HG03460 (cell line): ENCODE data around the gene IRF2BP1.
"Not testable (repeated sequence)": the region's sequence is repeated elsewhere in the genome, so short reads cannot be mapped to it uniquely, and the experiment has no call there.

Experiments used
- ATAC-seq: cut with Tn5 transposase; IDR thresholded peaks from one replicate; pipeline ENCODE4 v1.9.1; 2021; ENCODE audit not compliant: unreplicated experiment

The IRF2BP1 gene

DNA sequence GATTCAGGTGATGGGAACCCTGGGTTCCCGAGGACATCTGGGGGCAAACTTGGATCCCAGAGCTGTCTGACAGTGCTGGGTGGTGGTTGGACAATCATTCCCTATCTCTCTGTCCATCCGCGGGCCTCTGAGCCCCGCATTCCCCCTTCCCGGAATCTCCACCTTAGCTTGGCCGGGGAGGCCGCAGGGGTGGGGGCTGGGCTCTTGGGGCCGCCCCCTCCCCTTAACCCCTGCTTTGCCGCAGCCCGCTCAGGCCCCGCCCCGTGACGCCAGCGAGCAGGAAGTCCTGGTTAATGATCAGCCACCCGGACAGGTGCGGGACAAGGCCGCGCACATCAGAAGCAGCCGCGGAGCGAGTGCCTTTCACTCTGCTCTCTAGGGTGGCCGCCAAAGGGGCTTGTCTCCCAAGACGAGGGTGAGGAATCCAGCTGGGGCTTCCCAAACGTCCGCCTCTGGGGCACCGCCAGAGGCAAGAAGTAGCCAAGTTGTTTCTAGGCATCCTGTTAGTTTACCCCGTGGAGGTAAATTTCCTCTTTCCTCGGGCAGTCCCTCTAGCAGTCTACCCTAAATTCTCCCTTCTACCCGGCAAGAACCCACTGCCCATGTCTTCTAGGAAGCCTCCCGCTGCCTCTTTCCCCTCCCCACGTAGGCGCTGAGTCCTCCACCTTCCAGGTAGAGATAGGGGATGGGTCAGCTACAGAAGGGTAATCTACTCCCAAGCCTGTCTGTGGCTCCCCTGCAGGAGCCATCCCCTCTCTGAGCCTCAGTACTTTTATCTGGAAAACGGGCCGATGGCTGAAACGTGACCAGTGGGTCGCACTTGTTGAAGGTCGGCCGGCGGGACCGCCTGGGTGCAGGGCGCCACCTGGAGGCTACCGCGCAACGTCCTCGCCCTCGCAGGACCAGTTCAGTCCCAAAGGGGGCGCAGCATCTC lies 3.0 kb downstream of the IRF2BP1 start:
- ATAC-seq: no peak

DNA sequence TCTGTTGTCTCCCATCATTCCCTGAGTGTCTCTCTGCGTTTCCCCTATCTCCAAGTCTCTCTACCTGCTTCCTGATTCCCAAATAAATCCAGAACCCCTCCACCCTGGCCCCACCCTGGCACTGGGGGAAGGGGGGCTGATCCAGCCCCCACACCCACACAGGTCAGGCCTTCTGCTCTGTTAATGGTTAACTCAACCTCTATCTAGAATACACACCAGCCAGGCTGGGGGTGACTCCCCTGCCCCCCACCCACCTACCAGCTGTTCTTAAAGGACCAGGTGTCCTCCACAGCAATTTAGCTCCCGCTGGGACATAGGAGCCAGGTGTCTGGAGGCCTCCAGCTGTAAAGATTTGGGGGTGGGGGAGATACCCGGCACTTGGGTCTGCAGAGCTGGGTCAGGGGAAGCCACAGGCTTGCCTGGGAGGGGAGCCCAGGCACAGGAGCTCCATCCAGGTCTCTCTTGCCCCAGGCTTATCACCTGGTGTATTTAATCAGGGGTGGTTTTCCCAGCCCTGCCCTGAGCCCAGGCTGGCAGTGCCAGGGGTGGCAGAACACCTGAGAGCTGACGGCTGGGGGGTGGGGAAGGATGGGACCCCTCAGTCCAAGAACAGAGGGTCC lies 3.9 kb downstream of the IRF2BP1 start:
- no peak for ATAC-seq

DNA sequence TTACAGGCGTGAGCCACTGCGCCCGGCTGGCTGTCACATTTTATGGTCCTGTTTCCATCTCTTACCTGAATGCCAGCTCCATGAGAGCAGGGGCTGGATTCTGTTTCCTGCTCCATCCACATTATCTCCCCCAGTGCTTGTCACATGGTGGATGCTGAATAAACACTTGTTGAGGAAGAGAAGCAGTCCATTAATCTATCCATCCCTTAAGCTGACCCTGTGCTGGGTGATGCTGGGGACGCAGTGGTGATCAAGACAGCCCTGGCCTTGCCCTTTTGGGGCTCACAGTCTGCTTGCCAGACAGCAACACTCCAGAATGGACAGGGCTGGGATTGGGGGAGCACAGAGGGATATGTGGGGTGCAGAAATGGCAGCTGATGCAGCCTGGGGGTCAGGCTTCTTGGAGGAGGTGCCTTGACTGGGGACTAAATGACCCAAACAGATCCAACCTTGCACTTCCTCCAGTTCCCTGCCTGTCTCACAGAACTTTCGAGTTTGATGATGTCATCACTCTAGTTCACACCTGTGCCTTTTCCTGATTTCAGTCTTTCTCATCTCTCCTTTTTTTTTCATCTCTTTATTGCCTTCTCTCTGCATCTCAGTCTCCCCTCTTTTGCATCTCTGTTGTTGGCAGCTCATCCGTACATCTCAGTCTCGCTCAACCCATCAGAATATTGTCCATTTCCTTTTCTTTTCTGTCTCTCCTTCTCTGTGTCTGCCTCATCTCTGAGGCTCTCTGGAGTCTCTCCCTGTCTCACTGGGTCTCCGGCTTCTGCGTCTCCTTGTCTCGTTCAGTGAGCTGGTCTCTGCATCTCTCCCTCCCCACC lies 4.6 kb downstream of the IRF2BP1 start:
- ATAC-seq: no peak

DNA sequence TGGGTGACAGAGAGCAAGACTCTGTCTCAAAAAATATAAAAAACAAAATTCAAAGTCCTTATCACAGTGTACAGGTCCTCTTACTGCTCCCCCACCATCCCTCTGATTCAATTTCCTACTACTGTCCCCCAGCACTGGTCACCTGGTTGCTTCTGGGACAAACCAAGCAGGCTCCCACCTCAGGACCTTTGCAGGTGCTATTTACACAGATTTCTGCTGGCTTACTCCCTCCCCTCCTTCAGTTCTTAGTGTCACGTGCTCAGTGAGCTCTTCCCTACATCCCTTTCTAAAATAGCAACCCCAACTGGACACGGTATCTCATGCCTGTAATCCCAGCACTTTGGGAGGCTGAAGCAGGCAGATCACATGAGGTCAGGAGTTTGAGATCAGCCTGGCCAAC lies 6.0 kb downstream of the IRF2BP1 start:
- no peak for ATAC-seq

DNA sequence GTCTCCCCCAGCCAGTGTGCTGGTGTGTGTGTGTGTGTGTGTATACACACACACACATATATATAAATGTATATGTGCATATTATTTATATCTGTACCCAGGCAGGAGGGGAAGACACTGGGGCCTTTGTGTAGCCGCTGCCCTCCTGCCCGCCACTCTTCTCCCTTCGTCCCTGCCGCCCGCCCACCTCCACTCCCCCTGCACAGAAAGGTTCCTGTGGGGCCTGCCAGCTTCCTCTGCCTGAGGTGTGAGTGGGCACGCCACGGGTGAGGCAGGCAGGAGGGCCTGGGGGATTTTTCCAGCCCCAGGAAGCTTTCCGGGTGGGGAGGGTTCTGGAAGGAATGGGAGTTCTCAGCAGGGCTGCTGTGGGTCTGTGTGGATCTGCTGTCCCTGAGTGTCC lies 6.9 kb downstream of the IRF2BP1 start:
- ATAC-seq: no peak

DNA sequence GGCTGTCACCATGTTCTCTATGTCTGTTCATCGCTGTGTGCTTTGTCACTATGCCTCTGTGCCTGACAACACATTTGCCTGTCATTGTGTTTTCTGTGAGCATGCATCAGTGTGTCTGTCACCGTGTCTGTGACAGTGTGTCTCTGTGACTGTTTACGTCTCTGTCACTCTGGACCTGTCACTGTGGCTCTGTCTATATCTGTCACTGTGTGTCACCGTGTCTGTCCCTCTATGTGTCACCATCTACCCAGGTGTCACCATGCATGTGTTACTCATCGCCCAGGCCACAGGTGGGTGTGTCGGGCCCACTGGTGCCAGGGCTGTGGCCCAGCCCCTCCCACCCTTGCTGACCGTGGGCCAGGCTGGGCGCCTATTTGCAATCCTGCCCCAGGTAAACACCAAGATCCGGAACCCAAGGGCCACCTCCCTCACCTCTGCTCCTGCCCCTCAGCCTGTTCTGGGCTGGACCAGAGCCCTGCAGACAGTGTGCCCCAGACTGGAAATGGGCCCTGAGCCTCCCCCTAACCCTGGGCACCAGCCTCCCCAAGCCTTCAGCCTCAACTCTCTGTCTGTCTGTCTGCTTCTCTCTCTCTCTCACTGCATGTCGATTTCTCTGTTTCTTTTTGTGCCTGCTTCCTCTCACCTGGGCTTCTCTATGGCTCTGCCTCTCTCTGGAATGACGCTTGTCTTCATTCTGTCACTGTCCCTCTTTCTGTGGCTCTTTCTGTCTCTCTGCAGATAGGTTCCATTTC lies 7.7 kb downstream of the IRF2BP1 start:
- ATAC-seq: no peak

DNA sequence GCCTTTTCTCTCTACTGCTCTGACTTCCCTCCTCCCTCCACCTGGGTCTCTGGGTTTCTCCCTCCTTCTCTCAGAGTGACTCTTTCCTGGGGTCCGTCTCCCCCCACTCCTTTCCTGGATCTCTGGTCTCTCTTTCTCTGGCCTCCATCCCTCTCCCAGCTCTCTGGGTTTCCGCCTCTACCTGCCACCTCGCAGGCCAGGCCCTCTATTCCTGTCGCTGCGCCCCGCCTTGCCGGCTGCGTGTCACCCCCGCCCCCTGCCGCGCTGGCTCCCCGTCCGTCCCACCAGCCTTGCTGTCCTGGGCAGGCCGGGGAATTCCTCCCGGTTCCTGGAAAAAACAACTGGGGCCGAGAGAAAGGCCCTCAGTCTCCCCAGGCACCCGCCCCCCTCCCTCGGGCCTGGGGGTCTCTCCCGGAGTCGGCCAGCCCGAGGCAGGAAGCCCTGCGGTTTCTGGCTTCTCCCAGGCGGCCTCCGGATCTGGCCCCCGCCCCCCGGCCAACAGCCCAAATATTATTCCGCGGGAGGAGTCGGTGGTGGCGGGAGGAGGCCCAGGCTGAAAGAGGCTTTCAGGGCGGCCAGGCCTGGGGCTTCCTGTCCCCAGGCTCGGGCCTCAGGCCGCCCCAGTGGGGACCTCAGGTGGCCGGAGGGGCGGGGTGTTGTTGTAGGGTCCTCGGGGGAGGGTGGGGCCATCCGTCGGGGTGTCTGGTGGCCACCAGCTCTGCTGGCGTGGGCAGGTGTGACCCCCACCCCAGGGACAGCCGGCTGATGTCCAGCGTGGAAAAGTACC lies 9.3 kb downstream of the IRF2BP1 start:
- ATAC-seq: no peak

DNA sequence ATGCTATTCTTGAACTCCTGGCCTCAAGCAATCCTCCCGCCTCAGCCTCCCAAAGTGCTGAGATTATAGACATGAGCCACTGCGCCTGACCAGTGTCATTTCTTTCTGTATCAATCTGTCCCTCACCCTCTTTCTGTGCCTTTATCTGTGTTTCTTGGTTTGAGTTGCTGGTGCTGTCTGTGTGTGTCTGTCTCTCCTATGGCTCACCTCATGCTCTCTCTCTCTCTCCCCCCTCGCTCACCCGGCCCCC lies 9.9 kb downstream of the IRF2BP1 start:
- no peak for ATAC-seq

DNA sequence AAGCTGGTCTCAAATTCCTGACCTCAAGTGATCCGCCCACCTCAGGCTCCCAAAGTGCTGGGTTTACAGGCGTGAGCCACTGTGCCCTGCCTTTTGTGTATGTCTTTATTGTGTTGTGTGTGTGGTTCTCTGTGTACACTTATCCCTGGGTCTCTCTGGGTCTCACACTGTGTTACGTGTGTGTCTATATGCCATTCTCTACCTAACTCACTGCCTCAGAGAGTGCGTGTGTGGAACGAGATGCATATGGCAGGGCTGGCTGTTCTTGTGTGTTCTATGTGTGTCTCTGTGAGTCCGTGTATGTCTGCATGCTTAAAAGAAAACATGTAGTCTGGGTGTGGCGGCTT lies 11.3 kb downstream of the IRF2BP1 start:
- no peak for ATAC-seq

DNA sequence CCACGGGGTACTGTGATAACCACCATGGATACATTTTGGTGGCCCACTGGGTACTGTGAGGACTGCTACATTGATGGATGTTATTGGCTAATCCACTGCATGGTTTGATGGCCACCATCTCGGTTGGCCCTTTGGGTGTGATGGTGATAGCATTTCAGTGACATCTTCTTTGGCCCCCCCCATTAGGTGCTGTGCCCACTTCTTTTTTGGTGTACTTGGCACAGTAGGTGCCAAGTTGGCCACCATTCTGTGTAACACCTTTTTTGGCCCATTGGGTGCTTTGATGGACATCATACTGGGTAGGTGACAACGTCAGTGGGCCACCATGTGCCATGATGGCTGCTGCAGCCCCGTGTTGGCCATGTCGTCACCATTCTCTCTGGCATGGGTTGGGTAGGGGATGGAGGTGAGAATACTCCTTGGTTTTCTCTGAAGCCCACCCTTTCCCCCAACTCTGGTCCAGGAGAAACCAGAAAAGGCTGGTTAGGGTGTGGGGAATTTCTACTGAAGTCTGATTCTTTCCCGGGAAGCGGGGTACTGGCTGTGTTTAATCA lies 12.6 kb downstream of the IRF2BP1 start:
- no peak for ATAC-seq

DNA sequence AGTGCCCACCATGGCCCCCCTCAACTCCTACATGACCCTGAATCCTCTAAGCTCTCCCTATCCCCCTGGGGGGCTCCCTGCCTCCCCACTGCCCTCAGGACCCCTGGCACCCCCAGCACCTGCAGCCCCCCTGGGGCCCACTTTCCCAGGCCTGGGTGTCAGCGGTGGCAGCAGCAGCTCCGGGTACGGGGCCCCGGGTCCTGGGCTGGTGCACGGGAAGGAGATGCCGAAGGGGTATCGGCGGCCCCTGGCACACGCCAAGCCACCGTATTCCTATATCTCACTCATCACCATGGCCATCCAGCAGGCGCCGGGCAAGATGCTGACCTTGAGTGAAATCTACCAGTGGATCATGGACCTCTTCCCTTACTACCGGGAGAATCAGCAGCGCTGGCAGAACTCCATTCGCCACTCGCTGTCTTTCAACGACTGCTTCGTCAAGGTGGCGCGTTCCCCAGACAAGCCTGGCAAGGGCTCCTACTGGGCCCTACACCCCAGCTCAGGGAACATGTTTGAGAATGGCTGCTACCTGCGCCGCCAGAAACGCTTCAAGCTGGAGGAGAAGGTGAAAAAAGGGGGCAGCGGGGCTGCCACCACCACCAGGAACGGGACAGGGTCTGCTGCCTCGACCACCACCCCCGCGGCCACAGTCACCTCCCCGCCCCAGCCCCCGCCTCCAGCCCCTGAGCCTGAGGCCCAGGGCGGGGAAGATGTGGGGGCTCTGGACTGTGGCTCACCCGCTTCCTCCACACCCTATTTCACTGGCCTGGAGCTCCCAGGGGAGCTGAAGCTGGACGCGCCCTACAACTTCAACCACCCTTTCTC lies 13.6 kb downstream of the IRF2BP1 start:
- no peak for ATAC-seq

DNA sequence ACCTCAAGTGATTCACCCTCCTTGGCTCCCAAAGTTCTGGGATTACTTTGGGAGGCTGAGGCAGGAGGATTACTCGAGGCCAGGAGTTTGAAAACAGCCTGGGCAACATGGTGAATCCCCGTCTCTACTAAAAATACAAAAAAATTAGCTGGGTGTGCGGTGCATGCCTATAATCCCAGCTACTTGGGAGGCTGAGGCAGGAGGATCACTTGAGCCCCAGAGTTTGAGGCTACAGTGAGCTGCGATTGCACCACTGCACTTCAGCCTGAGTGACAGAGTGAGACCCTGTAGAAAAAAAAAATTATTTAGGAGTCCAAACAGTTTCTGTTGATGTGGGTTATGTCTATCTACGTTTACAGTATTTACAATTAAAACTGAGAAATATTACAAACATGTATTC lies 15.1 kb downstream of the IRF2BP1 start:
- ATAC-seq: no peak

DNA sequence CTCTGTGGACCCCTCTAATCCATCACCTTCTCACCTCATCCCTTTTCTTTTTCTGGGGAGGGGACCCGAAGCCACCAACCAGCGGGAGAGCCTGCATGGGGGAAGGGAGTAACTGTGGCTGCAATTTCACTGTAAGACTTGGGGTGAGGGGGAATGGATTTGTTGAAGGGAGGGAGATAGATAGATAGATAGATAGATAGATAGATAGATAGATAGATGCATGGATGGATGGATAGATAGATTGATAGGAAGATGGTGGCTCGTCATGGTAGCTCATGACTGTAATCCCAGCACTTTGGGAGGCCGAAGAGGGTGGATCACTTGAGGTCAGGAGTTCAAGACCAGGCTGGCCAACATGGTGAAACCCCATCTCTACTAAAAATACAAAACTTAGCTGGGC lies 18.7 kb downstream of the IRF2BP1 start:
- not testable (repeated sequence) for ATAC-seq

DNA sequence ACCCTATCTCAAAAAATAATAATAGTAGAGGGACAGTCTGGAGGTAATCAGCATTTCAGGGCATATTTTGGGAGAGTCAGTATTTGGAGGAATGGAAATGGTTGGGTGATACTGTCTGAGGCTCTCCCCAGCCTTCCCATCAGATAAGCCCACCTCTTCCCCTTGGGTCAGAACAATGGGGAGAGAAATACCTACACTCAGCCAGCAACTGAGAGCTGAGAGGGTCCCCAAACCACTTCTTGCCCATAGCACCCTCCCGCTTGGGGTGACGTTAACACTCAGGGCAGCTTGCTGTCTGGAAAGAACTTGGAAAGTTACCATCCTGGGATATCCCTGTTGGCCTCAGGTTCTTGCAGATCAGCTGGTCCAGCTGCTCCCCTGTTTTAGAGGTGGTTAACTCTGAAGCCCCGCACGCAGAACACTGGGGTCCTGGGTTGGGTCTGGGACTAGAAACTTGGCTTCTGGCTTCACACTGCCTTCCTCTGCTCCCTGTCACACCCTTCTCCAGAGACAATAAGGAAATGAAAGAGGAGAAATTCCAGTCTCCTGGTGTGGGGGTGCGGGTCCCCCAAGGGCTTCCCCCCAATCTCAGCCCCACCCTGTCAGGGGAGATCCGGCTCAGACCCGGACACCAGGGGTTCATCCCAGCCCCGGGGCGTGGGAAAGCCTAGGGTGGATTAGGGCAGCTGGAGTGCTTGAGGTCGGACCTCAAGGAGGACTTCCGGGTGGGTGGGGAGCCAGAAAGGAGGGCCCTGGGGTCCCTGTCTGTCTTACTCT lies 19.4 kb downstream of the IRF2BP1 start:
- no peak for ATAC-seq

DNA sequence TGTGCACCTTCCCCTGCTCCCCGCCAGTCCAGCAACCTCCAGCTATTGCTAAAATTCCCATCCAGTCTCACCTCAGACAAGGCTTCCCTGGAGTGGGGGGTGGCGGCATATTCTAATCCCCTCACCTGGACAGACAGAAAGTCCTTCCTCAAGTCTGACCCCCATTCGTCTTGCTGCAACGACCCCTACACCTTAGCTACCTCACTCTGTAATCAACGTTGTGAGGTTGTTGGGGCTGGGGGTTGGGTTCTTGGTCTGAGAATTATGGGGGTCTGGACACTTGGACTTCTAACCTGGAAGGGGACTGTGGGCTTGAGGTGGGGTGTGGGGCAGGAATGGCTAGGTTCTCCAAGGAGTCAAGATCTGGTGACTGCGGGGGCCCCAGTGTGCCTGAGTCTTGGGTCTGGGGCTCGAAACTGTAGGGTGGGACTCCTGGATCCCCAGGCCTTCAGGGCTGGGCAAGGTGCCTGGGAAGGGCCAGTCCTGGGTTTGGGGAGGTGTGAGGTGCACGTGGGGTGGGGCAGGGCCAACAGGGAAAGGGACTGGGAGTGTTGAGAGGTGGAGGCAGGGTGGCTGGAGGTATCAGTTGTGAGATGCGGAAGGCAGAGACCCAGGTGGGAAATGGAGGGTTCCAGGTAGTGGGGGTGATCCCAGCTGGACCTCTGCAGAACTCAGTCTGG lies 20.5 kb downstream of the IRF2BP1 start:
- ATAC-seq: no peak

DNA sequence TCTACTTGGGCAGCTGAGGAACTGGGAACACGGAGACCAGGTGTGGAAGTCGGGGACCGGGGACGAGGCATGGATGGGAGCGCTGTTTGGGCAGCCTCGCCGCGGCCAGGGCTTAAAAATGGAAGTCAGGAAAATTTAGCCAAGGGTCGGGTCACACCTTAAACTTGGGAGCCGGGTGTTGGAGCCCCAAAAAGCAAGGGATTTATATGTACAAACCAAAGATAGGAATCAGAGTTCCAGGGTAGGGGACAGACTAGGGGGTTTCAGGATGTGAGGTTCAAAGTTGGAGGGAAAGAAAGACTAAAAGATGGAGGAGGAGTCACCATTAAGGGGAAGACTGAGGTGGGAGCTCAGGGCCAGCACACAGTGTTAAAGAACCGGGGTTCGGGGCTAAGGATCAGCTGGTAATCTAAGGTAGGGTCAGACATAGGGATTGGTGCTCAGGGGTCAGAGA lies 21.3 kb downstream of the IRF2BP1 start:
- ATAC-seq: no peak

DNA sequence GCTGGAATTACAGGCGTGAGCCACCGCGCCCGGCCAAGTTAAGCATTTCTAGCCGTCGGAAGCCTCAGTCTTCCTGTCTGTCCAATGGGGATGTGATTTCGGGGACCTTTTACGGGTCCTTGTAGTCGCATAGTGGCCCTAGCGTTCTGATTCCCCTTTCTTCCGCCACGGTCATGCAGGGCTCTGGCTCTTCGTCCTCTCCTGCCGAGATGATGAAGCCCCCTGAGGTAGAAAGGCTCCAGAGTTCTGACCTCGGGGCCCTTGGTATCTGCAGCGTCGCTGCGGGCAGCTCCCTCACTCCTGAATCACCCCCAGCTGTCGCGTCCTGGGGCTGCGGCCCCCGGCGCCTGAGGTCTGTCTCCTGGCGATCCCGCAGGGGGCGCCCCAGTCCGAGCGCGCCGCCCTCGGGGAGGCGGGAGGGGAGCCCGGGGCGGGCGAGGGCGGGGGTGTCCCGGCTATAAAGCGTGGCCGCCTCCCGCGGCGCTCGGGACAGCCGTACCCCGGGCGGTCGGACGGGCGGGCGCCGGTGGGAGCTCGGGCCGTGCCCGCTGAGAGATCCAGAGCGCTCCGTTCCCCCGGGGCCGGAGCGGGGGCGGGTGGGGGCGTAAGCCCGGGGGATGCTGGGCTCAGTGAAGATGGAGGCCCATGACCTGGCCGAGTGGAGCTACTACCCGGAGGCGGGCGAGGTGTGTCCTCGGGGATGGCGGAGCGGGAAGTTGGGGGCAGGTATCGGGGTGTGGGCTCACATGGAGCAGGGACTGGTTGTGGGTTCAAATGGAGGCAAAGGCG lies 21.9 kb downstream of the IRF2BP1 start, which contains the start of gene FOXA3:
TSS of gene FOXA3 (plus strand) at position 487 of the 789 bp plus-strand sequence. CDS start at position 618, 131 bp downstream.
- no peak for ATAC-seq
